Pancreas (tissue), 10 donors: ENCODE data around the gene BLOC1S1. TPM values are rescaled to one million over a fixed set of nuclear protein-coding genes. Genes with fewer than 3 reads are reported as not detected.

Experiments used
- ATAC-seq, 4 donors: fragments of 200-7000 bp; cut with Tn5 transposase; one replicate each; pipeline versions ENCODE4 v1.8.0 to v1.9.1; 2020; ENCODE audit warnings: mild to moderate bottlenecking in 4 of 4, moderate library complexity in 4 of 4
- DNase-seq, 6 donors: peaks; one replicate each; pipeline ENCODE4 v3.0.0-alpha.2; 2020
- FAIRE-seq: peaks from 2 replicates; lab custom pipeline; 2012; peaks lifted over from hg19 to GRCh38; lab: Jason Lieb, UNC
- H3K27ac ChIP-seq, 4 donors: fragments of 200-600 bp; sonication (generic); 1 replicate in 3 of 4; 2 replicates in 1 of 4; pipeline versions ENCODE4 v1.5.0 to v1.8.0; 2020
- H3K27me3 ChIP-seq, 4 donors: fragments of 200-600 bp; one replicate each; pipeline ENCODE4 v1.8.0; 2021
- H3K36me3 ChIP-seq, 3 donors: fragments of 200-600 bp; sonication (generic) in 1 of 3; one replicate each; pipeline versions ENCODE4 v1.5.0 to v1.8.0; 2020 to 2021
- H3K4me1 ChIP-seq, 3 donors: fragments of 200-600 bp; one replicate each; pipeline ENCODE4 v1.8.0; 2021
- H3K4me3 ChIP-seq, 4 donors: fragments of 200-600 bp; sonication (generic) in 2 of 4; one replicate each; pipeline versions ENCODE4 v1.5.0 to v1.8.0; 2020 to 2021
- H3K9me3 ChIP-seq, 4 donors: fragments of 200-600 bp; one replicate each; pipeline ENCODE4 v1.8.0; 2021
- WGBS, 2 donors: extraction: QIAGEN DNeasy Blood & Tissue Kit; methylation state at CpG; one replicate each; pipeline ENCODE4 v1.1.7; 2013; 5-methylcytosine and 5-hydroxymethylcytosine counted together
- intact Hi-C, 3 donors: fragments of 100-400 bp; cut with DNase I; formaldehyde crosslinking; loops; one replicate each; pipeline versions ENCODE4 v1.11.1 to v1.14.2; 2022
- polyA plus RNA-seq, 2 donors: library from polyadenylated mRNA; stranded (reverse); fragments of 200-250 nt; gene quantifications; one replicate each; pipeline ENCODE4 v1.2.3, GENCODE V29; 2013
- total RNA-seq, 6 donors: library from RNA; stranded (reverse); fragmentation: NEBNext Ultra II Directional in 4 of 6; extraction: Animal tissue kit (Norgen Biotek cat#: 25700) in 4 of 6; gene quantifications; one replicate each; pipeline versions ENCODE4 v1.2.1 to v1.2.4, GENCODE V29; 2021 to 2023
- TF ChIP-seq, protein P1 (sequence below), 4 donors: fragments of 200-600 bp; sonication (generic) in 3 of 4; IDR thresholded peaks; one replicate each; pipeline versions ENCODE4 v1.5.0 to v1.8.0; 2021; ENCODE audit warnings: antibody characterized with exemption in 4 of 4
- donor health status: healthy with polysubstance abuse.
- donor health status: DM: no; HTN: no; CAD: no; lungs with moderate emphysema.
- donor health status: DM: no; HTN: no; CAD: no.
- donor health status: control.
- donor health status: control.
- donor health status: Bipolar disorder and iron deficiency.
- donor health status: DM: yes; HTN: yes; CAD: no.
- donor health status: DM: no; HTN: no; CAD: no.
- donor health status: DM: no; HTN: no; CAD: no.
- donor health status: DM: yes; HTN: yes; CAD: no.

BLOC1S1 gene
- total and polyA plus RNA-seq, 8 donors: 32.5 to 155 (median 47.7) TPM

DNA sequence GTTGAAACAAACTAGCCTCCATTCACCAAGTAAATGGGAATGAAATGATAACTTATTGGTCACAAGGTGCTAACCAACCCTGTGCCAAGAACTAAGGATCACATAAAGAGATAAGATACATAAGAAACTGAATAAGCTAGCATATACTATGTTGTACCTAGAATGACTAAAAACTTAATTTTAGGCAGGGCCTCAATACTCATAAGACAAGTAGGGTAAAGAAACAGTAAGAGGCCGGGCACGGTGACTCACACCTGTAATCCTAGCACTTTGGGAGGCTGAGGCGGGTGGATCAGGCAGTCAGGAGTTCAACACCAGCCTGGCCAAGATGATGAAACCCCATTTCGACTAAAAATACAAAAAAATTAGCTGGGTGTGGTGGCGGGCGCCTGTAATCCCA is 44.8 kb downstream of the BLOC1S1 start:
- H3K27ac ChIP-seq: no peak overlapping the region
- intact Hi-C loops: no loop called here
- ATAC-seq (no peak), FAIRE-seq (no peak), DNase-seq (no peak)
- no peaks in the 10 kb centered on the region for H3K27me3 ChIP-seq
- TF ChIP-seq, protein P1, sequence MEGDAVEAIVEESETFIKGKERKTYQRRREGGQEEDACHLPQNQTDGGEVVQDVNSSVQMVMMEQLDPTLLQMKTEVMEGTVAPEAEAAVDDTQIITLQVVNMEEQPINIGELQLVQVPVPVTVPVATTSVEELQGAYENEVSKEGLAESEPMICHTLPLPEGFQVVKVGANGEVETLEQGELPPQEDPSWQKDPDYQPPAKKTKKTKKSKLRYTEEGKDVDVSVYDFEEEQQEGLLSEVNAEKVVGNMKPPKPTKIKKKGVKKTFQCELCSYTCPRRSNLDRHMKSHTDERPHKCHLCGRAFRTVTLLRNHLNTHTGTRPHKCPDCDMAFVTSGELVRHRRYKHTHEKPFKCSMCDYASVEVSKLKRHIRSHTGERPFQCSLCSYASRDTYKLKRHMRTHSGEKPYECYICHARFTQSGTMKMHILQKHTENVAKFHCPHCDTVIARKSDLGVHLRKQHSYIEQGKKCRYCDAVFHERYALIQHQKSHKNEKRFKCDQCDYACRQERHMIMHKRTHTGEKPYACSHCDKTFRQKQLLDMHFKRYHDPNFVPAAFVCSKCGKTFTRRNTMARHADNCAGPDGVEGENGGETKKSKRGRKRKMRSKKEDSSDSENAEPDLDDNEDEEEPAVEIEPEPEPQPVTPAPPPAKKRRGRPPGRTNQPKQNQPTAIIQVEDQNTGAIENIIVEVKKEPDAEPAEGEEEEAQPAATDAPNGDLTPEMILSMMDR (IDR thresholded peaks at IDR 0.05): no peak
- WGBS, 2 donors: 93 to 95% methylated on average over 6 of the region's 6 CpGs
- H3K4me1 ChIP-seq: no peaks in the 10 kb centered on the region
- H3K4me3 ChIP-seq: no peak overlapping the region
- peaks cover 0 to 40% (median 9%) of the 10 kb centered on the region in 3 donors for H3K36me3 ChIP-seq
- no peaks in the 10 kb centered on the region for H3K9me3 ChIP-seq

DNA sequence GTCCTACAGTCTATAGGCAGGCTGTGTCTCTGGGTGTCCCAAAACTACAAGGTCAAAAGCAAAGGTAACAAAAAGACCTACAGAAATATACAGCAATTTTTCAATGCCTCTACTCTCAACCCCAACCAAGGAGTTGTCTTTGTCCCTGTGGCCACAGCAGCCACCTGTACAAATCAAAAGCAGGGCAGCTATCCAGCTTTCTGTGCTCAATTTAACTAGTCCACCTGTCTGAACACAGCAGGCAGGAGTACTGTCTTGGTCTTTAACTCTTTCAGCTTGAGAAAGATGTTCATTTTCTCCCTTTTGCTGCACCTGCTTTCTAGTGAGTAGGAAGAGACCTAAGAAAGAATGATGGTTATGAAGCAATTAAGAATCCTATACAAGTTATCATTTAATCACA is 46.8 kb downstream of the BLOC1S1 start:
- TF ChIP-seq, protein P1 (IDR thresholded peaks at IDR 0.05): no peak
- no peaks in the 10 kb centered on the region for H3K9me3 ChIP-seq
- no peaks in the 10 kb centered on the region for H3K27me3 ChIP-seq
- no peak overlapping the region for H3K4me3 ChIP-seq
- no peak for ATAC-seq
- FAIRE-seq: no peak
- H3K27ac ChIP-seq: no peak overlapping the region
- no peak for DNase-seq
- H3K36me3 ChIP-seq: peaks cover 0 to 30% (median 7%) of the 10 kb centered on the region in 3 donors
- intact Hi-C loops: no loop called here
- no peaks in the 10 kb centered on the region for H3K4me1 ChIP-seq

DNA sequence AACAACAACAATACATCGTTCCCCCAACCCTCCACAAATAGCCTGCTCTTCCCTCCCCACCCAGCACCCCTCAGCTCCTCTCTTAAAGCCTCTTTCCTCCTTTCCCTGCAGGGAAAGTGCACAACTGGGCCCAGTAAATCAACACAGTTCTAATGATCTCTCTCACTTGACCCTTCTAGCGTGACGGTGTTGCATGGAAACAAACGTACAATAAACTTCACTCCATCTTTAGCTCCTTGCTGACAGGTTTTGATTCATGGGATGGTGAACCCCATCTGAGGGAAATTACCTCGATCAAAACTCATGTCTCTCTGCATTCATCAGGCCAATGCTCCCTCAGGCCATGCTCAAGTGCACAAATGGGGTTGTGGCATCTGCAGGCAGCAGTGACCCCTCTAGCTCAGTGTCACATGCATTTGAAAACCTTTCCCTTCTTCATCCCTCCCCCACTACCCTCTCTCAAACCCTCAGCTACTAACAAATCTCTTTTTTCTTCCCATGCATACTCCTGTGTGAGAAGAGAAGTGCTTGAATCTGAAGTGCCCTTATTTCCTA is 50.0 kb downstream of the BLOC1S1 start:
- ATAC-seq (no peak), FAIRE-seq (no peak), DNase-seq (no peak)
- 78 to 81% methylated on average over 5 of the region's 5 CpGs for WGBS, 2 donors
- no peak overlapping the region for H3K4me3 ChIP-seq
- no peak overlapping the region for H3K27ac ChIP-seq
- TF ChIP-seq, protein P1 (IDR thresholded peaks at IDR 0.05): no peak
- H3K4me1 ChIP-seq: no peaks in the 10 kb centered on the region
- intact Hi-C loops: no loop called here
- H3K9me3 ChIP-seq: no peaks in the 10 kb centered on the region
- no peaks in the 10 kb centered on the region for H3K27me3 ChIP-seq
- peaks cover 0 to 9% (median 0%) of the 10 kb centered on the region in 3 donors for H3K36me3 ChIP-seq

DNA sequence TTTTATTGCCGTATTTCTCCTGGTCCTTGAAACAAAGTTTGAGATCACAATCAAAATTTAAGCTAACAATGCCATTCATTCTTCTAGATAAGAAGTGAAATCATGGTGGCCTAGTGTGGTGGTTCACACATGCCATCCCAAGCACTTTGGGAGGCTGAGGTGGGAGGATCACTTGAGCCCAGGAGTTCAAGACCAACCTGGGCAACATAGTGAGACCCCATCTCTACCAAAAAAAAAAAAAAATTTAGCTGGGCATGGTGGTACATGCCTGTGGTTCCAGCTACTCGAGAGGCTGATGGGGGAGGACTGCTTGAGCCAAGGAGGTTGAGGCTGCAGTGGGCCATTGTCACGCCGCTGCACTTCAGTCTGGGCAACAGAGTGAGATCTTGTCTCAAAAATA is 51.3 kb downstream of the BLOC1S1 start:
- FAIRE-seq: no peak

More for the DNA sequence above, 51.3 kb downstream of the BLOC1S1 start:
- no peaks in the 10 kb centered on the region for H3K4me1 ChIP-seq
- TF ChIP-seq, protein P1 (IDR thresholded peaks at IDR 0.05): no peak
- H3K36me3 ChIP-seq: peaks cover 0 to 9% (median 0%) of the 10 kb centered on the region in 3 donors
- ATAC-seq (no peak), DNase-seq (no peak)
- H3K27ac ChIP-seq: no peak overlapping the region
- no peaks in the 10 kb centered on the region for H3K9me3 ChIP-seq
- 90 to 93% methylated on average over 4 of the region's 4 CpGs for WGBS, 2 donors
- intact Hi-C loops: no loop called here
- H3K27me3 ChIP-seq: no peaks in the 10 kb centered on the region
- no peak overlapping the region for H3K4me3 ChIP-seq

Other genes starting within 250 kb of the BLOC1S1 start
- gene OR6C70, start 245.9 kb upstream of the BLOC1S1 start, total RNA-seq: not detected
- gene OR6C70, start 245.9 kb upstream of the BLOC1S1 start, polyA plus RNA-seq: not detected
- gene OR6C68, start 223.7 kb upstream of the BLOC1S1 start, total RNA-seq: not detected
- not detected for gene OR6C68, start 223.7 kb upstream of the BLOC1S1 start, polyA plus RNA-seq
- gene OR6C4, start 166.4 kb upstream of the BLOC1S1 start, total RNA-seq: not detected
- not detected for gene OR6C4, start 166.4 kb upstream of the BLOC1S1 start, polyA plus RNA-seq
- gene OR2AP1, start 143.6 kb upstream of the BLOC1S1 start, total RNA-seq: not detected
- gene OR2AP1, start 143.6 kb upstream of the BLOC1S1 start, polyA plus RNA-seq: not detected
- gene OR10P1, start 79.2 kb upstream of the BLOC1S1 start, total RNA-seq: not detected
- not detected for gene OR10P1, start 79.2 kb upstream of the BLOC1S1 start, polyA plus RNA-seq
- 10 to 100 TPM in 1 of 6 donors, 1 to 10 TPM in 5; 3.4 to 12.6 (median 7.3) TPM for gene ITGA7, start 8.1 kb upstream of the BLOC1S1 start, total RNA-seq
- 10 to 100 TPM; 30.1 to 34.5 TPM for gene ITGA7, start 8.1 kb upstream of the BLOC1S1 start, polyA plus RNA-seq
- 1 to 10 TPM; 1.3 to 4.4 (median 2.5) TPM for gene RDH5, start 4.3 kb downstream of the BLOC1S1 start, total RNA-seq
- gene RDH5, start 4.3 kb downstream of the BLOC1S1 start, polyA plus RNA-seq: 10 to 100 TPM in 1 of 2 donors, 1 to 10 TPM in 1; 8.8 to 12.6 TPM
- gene CD63, start 13.0 kb downstream of the BLOC1S1 start, total RNA-seq: 100 to 1,000 TPM; 433 to 636 (median 525) TPM
- gene CD63, start 13.0 kb downstream of the BLOC1S1 start, polyA plus RNA-seq: 100 to 1,000 TPM; 625 to 717 TPM
- 1 to 10 TPM in 5 of 6 donors, under 1 TPM in 1; 0.91 to 3.5 (median 1.3) TPM for gene GDF11, start 27.1 kb downstream of the BLOC1S1 start, total RNA-seq
- 1 to 10 TPM in 1 of 2 donors, under 1 TPM in 1; 0.99 to 1.7 TPM for gene GDF11, start 27.1 kb downstream of the BLOC1S1 start, polyA plus RNA-seq
- gene SARNP, start 101.7 kb downstream of the BLOC1S1 start, total RNA-seq: 10 to 100 TPM; 12.3 to 22.6 (median 16.0) TPM
- 10 to 100 TPM; 34.1 to 47.9 TPM for gene SARNP, start 101.7 kb downstream of the BLOC1S1 start, polyA plus RNA-seq
- 10 to 100 TPM in 5 of 6 donors, 1 to 10 TPM in 1; 8.6 to 28.8 (median 16.8) TPM for gene ORMDL2, start 102.0 kb downstream of the BLOC1S1 start, total RNA-seq
- 10 to 100 TPM; 21.2 to 33.3 TPM for gene ORMDL2, start 102.0 kb downstream of the BLOC1S1 start, polyA plus RNA-seq
- 10 to 100 TPM in 5 of 6 donors, 1 to 10 TPM in 1; 8.7 to 20.2 (median 12.5) TPM for gene DNAJC14, start 113.5 kb downstream of the BLOC1S1 start, total RNA-seq
- 10 to 100 TPM in 1 of 2 donors, 1 to 10 TPM in 1; 7.8 to 13.8 TPM for gene DNAJC14, start 113.5 kb downstream of the BLOC1S1 start, polyA plus RNA-seq
- 1 to 10 TPM in 4 of 6 donors, under 1 TPM in 2; 0.63 to 6.8 (median 1.8) TPM for gene MMP19, start 126.9 kb downstream of the BLOC1S1 start, total RNA-seq
- 1 to 10 TPM; 4.3 to 7.5 TPM for gene MMP19, start 126.9 kb downstream of the BLOC1S1 start, polyA plus RNA-seq
- gene PYM1, start 211.8 kb downstream of the BLOC1S1 start, total RNA-seq: 10 to 100 TPM; 10.8 to 14.9 (median 13.0) TPM
- 10 to 100 TPM; 24.4 to 32.9 TPM for gene PYM1, start 211.8 kb downstream of the BLOC1S1 start, polyA plus RNA-seq
- 10 to 100 TPM; 15.5 to 34.9 (median 22.8) TPM for gene DGKA, start 215.1 kb downstream of the BLOC1S1 start, total RNA-seq
- 10 to 100 TPM; 40.2 to 53.9 TPM for gene DGKA, start 215.1 kb downstream of the BLOC1S1 start, polyA plus RNA-seq
- gene PMEL, start 250.0 kb downstream of the BLOC1S1 start, total RNA-seq: 1 to 10 TPM; 1.2 to 2.4 (median 2.1) TPM
- 1 to 10 TPM; 2.6 to 3.5 TPM for gene PMEL, start 250.0 kb downstream of the BLOC1S1 start, polyA plus RNA-seq